ENCODE results near the gene KIAA0040.

Gene KIAA0040

DNA sequence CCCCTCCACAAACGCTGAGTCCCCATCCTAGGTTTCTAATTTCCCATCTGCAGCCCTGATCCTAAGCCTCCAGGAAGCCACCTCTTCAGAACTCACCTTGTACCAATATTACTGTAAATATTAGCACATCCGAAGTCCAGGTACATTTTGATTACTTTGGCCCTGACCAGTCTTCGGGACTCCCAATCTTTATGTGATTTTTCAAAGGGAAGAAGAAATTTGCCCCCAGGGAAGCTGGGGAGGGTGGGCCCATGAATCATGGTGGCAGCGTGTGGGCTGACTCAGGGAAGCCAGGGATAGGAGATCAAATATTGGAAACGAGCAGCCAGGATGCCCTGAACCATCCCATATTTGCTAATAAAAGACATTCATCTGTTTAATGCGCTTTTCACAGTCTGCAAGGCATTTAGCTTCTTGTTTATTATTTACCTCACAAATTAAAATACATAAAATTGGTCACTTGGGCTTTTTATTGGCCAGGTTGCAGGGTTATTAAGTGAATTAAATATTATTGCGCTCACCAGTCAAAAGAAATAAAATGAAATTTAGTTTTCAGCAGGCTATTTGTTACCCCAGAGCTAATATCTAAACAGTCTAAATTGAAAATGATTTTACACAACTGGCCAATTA is 46.6 kb downstream of the KIAA0040 start:
- TF ChIP-seq, protein P1, sequence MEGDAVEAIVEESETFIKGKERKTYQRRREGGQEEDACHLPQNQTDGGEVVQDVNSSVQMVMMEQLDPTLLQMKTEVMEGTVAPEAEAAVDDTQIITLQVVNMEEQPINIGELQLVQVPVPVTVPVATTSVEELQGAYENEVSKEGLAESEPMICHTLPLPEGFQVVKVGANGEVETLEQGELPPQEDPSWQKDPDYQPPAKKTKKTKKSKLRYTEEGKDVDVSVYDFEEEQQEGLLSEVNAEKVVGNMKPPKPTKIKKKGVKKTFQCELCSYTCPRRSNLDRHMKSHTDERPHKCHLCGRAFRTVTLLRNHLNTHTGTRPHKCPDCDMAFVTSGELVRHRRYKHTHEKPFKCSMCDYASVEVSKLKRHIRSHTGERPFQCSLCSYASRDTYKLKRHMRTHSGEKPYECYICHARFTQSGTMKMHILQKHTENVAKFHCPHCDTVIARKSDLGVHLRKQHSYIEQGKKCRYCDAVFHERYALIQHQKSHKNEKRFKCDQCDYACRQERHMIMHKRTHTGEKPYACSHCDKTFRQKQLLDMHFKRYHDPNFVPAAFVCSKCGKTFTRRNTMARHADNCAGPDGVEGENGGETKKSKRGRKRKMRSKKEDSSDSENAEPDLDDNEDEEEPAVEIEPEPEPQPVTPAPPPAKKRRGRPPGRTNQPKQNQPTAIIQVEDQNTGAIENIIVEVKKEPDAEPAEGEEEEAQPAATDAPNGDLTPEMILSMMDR (IDR thresholded peaks at IDR 0.05; ENCODE audit: low read depth, low read length): no peak
- Histone ChIP-seq H3K27me3 (ENCODE audit: insufficient read depth, low read depth, severe bottlenecking) (no peaks in the 10 kb centered on the region), H3K9me3 (ENCODE audit: severe bottlenecking) (no peaks in the 10 kb centered on the region), H3K4me3 (ENCODE audit: low read depth, low read length) (no peak overlapping the region), H3K27ac (no peak overlapping the region), H3K36me3 (no peaks in the 10 kb centered on the region)
- DNase-seq: no peak

DNA sequence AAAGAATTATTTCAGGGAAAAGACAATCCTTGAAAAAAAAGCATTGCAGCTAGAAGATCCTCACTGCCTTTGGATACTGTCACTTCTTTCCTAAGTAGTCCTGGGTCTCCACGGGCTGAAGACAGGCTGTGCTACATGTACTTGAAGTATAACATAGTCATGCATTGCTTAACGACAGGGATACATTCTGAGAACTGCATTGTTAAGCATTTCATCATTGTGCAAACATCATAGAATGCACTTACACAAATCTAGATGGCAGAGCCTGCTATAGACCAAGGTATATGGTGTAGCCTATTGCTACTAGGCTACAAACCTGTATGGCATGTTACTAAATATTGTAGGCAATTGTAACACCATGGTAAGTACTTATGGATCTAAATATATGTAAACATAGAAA is 54.0 kb downstream of the KIAA0040 start:
- no peak for DNase-seq
- TF ChIP-seq, protein P1 (IDR thresholded peaks at IDR 0.05; ENCODE audit: low read depth, low read length): no peak
- Histone ChIP-seq H3K36me3 (no peaks in the 10 kb centered on the region), H3K27me3 (ENCODE audit: insufficient read depth, low read depth, severe bottlenecking) (no peaks in the 10 kb centered on the region), H3K9me3 (ENCODE audit: severe bottlenecking) (no peaks in the 10 kb centered on the region), H3K27ac (no peak overlapping the region), H3K4me3 (ENCODE audit: low read depth, low read length) (no peak overlapping the region)

DNA sequence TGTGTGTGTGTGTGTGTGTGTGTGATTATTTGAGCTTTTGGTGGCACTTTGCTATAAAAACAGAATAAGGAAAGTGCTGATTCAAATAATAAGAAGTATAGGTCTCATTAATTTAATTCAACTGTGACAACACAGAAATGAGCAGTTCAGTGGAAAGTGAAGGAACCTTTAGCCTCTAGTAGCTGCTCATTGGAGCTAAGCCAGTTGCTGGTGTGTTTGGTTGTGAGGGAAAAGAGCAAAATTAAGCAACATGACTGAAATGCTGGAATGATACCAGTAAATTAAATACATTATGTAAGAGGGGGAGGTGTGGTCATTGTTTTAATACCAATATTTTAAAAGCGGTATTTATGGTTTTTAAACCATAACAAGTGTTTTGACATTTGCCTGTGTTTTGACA is 55.2 kb downstream of the KIAA0040 start:
- no peak overlapping the region for H3K4me3 ChIP-seq (ENCODE audit: low read depth, low read length)
- TF ChIP-seq, protein P1 (IDR thresholded peaks at IDR 0.05; ENCODE audit: low read depth, low read length): no peak

DNA sequence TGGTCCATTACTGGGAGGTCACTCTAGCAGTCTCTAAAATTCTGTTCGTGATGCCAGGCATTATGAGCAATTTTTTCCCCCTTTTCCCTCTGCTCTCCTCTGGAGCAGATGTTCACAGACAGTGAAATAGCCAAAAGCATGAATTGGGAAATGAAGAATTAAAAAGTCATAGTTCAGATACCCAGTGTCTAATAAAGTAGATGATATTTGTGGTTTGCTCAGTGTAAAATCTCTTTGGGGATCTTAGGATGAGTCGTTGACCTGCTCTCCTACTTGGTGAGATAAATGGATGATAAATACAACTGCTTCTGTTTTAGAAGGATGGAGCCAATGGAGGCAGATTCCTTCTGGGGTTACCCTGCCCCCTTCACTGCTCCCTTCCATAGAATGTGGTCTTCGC is 56.3 kb downstream of the KIAA0040 start:
- Histone ChIP-seq H3K27ac (no peak overlapping the region), H3K27me3 (ENCODE audit: insufficient read depth, low read depth, severe bottlenecking) (no peaks in the 10 kb centered on the region), H3K36me3 (no peaks in the 10 kb centered on the region), H3K4me3 (ENCODE audit: low read depth, low read length) (no peak overlapping the region), H3K9me3 (ENCODE audit: severe bottlenecking) (no peaks in the 10 kb centered on the region)
- DNase-seq: no peak
- TF ChIP-seq, protein P1 (IDR thresholded peaks at IDR 0.05; ENCODE audit: low read depth, low read length): no peak

More for the DNA sequence above, 55.2 kb downstream of the KIAA0040 start:
- Histone ChIP-seq H3K27ac (no peak overlapping the region), H3K9me3 (ENCODE audit: severe bottlenecking) (no peaks in the 10 kb centered on the region), H3K36me3 (no peaks in the 10 kb centered on the region), H3K27me3 (ENCODE audit: insufficient read depth, low read depth, severe bottlenecking) (no peaks in the 10 kb centered on the region)
- DNase-seq: no peak

DNA sequence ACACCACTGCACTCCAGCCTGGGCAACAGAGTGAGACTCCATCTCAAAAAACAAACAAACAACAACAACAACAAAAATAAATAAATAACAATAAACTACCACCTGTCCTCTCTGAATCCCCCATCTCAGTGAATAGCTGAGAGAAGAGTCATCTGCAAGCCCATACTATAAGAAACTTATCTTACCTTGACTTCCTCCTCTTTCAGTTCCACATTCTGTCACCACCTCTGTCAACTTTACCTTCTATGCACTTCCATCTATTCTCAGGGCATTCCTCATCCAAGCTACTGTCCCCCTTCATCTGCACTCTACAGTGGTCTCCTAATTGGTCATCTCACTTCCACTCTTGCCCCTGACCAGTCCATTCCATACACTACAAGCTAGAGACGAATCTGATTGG is 58.1 kb downstream of the KIAA0040 start:
- TF ChIP-seq, protein P1 (IDR thresholded peaks at IDR 0.05; ENCODE audit: low read depth, low read length): no peak
- no peak for DNase-seq
- Histone ChIP-seq H3K27ac (no peak overlapping the region), H3K36me3 (no peaks in the 10 kb centered on the region), H3K4me3 (ENCODE audit: low read depth, low read length) (no peak overlapping the region), H3K9me3 (ENCODE audit: severe bottlenecking) (no peaks in the 10 kb centered on the region), H3K27me3 (ENCODE audit: insufficient read depth, low read depth, severe bottlenecking) (no peaks in the 10 kb centered on the region)
